COR-L47 (cell line): ENCODE data around the gene SH2D4B.

Source experiments
- DNase-seq: peaks from one replicate; lab custom pipeline; 2025; lab: John Stamatoyannopoulos, UW

SH2D4B gene

DNA sequence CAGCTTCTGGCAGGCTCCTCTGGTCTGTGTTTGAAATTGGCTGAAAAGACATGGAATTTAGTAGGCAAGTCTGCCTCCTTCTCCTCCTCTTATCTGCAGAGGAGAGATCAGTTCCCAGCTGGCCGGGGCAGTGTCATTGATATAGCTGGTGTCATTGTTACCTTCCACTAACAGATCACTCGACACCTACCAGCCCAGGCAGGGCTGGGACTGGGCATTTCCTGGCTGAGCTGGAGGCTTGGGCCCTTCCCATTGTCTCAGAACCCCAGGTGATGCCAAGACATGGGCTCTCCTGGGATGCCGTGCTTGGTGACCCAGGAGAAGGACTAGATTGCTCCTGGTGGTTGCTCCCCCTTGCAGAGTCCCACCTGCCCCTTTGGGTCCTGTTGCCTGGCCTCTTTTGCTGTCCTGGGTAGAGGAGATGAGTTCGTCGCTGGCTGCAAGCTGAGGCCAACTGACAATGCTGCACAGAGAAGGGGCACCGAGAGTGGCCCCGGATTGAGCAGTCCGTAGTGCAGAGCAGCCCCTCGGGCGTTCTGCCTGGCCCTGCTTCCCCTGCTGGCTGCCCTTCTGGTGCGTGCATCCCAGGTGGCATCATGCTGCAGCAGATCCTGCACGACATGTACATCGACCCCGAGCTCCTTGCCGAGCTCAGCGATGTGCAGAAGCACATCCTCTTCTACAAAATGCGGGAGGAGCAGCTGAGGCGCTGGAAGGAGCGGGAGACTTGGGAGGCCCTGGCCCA, at the start of gene SH2D4B:
TSS of gene SH2D4B (plus strand) at position 167 of the 745 bp plus-strand sequence. CDS start at position 597, 430 bp downstream.
- no peak for DNase-seq

DNA sequence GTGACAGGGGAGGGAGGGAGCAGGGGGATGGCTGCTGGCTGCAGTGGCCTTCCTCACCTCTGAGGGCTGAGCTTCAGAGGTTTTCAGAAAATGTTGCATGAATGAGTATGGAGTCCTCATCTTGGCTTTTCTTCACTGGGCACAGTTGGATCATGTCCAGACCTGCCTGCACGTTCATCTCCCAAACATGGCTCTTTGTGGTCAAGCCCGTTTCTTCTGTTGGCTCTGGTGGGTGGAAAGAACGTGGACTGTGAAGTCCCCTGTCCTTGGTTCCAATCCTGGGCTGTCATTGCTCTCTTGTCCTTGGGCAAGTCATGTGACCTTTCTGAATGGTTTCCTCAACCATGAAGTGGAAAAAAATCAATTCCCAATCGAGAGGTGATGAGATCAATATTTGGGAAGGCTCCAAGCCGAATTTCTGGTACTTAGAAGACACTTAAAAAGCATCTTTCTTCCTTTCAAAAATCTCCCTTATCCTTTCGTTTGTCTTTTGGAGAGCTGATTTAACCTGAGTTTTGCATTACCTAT, 49.1 kb upstream of the SH2D4B start:
- DNase-seq: no peak

DNA sequence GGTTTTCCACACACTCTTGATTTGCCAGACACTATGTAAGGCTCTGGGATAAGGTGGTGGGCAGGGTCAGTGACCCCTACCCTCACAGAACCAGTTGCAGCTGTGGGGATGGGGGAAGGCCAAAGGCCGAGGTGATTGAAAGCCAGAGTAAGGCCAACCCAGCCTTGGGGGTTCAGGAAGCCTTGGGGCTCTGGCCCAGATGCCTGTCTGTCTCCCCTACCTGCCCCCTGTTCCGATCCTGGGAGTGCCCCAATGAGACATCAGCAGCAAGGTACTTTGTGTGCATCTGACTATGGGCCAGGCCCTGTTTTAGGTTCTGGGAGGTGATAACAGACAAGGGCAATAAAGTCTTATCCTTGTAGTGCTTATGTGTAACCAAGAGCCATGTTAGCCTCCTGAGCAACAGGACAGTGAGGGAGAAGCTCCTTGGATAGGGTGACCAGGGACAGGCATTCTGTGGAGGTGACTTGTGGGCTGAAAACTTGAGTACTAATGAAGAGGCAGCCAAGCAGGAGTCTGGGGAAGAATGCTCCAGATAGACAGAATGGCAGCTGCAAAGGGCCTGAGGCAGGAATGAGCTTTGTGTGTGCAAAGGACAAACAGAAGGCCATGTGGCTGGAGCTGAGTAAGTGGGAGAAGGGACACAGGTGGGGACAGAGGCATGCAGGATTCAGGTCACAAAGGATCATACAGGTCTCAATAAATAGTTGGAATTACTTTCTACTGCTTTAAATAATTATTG, 48.2 kb upstream of the SH2D4B start:
- DNase-seq: no peak

DNA sequence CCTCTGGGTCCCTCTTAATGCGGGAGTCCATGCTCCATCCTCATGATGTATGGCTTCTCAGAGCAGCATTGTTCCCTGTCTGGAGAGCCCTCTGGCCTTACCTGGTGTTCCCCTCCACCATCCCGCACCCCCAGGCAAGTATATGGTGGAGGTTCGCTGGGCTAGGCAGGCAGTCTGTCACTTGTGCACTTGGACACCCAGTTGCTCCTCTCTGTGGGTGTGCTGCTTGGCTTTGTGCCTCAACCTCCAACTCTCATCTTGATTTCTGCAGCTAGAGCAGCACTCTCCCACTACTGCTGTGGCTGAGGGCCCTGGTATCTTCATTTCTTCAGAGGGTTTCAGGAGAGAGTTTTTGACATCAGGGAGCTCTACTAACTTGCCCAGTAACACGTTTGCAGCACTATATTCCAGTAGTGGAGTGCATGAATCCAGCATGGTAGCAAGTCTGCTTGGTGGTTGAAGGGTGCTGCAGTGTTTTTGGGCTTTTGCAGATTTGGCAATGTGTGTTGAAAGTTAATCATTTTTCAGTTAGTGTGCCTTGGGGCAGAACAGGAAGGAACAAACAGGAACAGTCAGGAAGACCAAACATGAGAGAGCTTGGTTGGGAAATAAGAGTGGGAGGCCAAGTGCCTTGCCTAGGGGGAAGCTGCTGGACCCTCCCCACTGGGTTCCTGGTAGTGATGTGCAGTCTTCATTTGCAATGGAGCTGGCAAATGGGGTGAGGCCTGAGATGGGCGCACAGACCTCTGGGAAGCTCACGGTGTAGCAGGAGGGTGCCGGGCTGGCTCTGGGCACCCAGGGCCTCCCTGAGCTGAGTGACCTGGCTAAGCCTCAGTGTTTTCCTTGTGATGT, 46.2 kb upstream of the SH2D4B start:
- no peak for DNase-seq

DNA sequence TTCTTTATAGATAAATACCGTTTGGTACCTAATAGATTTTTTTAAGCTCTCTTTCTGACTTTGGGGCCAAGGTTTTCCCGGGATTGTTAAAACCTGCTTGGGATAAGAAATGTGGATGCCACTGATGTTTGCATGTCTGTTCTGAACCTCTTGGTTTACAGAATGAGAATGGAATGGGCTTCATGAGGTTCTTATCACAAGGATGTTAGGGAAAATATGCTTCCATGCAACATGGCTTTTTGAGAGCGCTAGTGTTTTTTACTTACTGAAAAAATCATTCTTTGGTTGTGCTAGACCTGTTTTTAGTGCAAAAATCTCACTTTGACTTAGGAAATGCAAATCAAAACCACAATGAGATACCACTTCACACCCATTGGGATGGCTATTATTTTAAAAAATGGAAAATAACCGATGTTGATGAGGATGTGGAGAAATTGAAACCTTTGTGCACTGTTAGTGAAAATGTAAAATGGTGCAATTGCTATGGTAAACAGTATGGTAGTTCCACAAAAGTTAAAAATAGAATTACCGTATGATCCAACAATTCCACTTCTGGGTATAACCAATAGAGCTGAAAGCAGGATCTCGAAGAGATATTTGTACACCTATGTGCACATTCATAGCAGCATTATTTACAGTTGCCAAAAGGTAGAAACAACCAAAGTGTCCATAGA, 44.7 kb upstream of the SH2D4B start:
- DNase-seq: no peak

DNA sequence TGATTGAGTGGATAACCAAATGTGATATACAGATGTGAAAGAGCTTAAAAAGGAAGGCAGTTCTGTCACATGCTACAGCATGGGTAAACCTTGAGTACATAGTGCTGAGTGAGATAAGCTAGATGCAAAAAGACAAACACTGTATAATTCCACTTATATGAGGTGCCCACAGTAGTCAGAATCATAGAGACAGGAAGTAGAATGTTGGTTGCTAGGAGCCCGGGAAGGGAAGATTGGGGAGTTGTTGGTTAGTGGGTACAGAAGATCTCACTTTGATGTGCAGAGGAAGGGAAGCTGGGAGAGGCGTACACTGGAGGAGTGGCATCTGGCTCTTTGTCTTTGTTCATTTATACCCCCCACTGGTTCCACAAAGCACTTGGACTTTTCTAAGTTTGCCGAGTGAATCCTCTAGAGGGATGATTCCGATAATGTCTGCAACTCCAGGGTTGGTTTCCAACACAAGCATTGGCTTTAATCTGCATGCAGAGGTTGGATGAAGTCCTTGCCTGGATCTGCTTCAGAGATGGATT, 44.1 kb upstream of the SH2D4B start:
- no peak for DNase-seq

DNA sequence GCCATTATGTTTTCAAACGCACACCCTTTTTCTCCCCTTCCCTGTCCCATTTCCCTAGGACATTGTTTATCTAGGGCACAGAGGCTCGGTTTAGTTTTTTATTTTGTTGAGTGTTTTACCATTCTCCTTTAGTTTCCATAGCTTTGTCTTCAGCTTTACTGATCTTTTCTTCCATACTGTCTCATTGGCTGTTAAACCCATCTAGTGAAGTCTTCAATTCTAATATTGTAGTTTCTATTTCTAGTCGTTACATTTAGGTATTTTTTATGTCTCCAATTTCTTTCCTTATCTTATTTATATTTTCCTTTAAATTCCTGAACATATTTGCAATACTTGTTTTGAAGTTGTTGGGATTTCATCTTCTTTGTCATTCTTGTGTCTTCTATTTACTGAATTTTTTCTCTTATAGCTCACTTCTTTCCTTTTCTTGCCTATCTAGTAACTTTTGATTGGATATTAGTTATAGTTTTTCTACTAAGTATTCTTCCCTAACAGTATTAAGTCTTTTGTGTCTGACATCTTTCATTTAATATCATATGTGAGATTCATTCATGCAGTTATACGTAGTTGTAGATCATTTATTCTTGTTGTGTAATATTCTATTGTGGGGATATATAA, 41.0 kb upstream of the SH2D4B start:
- no peak for DNase-seq

DNA sequence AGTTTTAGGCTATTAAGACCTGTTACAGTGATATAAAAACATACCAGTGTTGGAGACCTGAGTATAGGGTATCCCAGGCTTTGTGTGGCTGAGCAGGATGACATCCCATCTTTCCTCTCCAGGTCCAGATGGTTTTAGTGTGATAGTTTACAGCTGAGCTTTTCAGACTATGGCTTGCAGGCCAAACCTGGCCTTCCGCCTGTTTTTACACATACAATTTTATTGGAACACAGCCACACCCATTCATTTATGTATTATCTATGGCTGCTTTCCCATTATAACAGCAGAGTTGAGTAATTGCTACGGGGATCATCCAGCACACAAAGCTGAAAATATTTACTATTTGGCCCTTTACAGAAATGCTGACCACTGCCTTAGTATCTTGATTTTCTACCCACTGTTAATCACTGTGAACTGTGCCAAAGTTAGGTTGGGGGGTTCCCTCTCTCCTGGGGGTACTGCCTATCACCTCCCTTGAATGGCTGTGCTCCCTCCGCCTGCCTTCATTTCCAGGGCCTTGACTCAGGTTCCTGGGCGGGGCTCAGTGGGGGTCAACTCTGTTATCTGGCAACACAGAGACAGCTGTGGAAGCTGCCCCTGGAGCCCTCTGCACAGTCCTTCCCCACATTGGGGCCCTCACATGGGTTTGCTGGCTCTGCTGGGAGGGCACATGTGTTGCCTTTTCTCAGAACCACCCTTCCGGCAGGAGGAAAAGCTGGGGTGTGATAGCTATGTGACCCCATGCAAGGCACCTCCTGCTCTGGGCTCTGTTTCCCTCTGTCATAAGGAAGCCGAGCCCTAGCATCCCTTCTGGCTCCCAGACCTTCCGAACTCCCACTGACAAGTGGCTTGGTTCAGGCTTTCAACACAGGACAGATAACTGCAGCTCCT, 40.3 kb upstream of the SH2D4B start:
- DNase-seq: no peak

DNA sequence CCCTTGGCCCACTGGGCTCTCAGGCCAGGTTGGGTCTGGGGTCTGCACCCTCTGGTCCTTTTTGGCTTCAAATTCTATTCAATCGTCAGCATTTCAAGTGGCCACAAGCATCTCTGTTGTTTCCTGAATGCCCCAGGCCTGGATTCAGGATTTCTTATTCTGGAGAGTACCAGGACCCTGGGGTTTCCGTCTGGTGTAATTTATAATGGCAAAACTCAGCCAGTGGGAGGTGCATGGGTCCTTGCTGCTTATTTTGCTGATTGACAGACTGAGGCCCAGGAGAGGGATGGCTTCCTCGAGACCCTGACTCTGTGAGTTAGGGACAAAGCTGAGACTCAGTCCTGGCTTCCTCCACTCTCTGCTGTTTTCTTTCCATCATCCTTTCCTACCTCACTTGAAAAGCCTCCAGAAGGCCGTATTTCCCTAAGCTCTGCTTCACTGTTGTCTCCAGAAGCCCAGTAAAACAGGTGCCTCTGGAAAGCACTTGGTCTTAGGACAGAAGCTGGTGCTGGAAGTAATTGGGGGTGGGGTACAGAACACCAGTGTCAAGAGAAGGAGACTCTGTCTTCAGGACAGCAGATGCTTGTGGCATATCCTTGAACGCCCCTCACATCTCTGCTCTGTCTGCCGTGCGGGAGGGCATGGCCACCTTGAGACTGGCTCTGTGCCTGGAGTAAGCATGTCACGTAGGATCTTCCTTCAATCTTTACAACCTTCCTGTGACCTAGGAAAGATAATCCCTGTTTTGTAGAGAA, 39.4 kb upstream of the SH2D4B start:
- no peak for DNase-seq

DNA sequence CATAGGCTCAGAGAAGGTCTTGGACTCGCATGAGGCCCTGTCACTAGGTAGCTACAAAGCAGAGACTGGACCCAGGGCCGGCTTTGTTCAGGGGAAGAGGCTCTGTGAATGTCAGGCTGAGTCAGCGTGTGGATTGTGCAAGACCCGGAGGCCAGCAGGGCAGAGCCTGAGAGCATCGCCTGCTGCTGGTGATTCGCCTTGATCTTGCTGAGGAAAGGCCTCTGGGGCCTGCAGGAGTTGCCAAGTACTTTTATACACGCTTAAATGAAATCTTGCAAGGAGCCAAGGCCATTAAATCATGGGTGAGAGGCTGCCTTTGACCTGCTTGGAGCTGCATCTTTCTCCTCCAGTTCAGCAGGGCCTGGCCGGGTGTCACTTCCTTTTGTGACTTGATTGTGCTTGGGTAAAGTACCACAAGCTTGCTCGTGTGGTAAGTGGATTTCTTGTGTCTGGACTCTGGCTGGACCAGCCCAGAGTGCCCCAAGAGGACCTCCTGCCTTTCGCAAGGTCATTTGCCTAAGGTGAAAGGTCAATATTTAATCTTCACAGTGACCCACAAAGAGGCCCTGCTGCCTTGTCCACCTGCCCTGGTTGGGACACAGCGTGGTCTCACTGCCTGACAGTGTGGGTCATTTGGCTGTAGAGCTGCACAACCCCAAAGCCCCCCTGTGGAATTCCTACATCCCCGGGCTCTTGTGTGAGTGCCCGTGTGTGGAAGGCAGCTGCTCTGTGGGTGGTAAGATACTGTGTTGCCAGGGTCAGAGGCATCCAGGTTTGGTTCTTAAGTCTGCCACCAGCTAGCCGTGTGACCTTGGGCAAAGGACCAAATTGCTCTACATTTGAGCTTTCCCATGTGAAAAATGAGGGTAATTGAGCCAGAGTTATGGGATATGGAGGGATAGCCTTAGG, 38.6 kb upstream of the SH2D4B start:
- DNase-seq: no peak

DNA sequence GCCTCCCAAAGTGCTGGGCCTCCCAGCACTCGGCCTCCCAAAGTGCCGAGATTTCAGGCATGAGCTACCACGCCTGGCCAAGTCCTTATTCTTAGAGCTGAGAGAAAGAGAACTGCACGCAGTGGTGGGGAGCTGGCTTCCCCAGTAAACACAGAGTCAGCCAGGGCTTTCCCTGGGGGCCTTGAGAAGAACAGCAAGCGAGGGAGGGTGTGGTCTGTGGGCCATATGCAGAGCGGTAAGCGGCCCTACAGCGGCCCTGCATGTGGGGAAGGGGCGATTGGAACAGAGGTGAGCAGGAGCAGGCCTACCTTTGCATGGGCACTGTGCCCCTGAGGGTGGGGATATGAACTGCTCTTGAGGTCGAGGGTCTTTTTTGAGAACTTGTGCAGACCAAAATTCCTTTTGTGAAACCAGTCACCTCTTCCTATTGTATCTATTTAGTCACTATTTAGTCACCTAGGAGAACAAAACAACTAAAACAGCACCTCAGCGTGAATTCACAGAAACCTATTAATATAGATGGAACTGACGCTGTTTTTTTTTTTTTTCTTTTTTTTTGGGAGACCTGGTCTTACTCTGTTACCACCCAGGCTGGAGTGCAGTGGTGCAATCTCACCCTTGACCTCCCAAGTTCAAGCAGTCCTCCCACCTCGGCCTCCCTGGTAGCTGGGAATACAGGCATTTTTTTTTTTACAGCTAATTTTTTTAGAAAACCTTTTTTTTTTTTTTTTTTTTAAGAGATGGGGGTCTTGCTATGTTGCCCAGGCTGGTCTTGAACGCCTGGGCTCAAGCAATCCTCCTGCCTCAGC, 36.9 kb upstream of the SH2D4B start:
- DNase-seq: no peak

DNA sequence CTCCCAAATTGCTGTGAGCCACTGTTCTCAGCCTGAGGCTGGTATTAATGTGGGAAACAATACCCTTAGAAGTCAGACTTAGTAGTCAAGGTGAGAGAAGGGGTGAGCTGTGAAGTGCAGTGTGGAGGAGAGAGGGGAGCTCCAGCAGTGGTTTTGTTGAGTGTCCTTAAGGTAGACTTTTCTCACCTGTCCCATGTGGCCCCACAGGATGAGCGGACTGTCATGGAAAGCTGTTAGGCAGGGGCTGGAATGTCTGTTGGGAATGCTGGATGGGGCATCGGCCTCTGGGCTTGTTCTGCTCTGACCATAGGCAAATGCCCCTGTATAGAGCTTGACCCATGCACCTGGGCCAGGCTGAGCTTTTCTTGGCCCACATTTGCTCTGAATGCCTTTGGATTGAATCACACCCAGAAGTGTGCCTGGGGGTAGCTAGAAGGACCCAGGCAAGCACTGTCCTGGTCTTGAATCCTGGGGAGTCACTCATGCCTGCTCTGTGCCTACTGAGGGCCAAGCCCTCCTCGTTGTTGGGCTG, 36.3 kb upstream of the SH2D4B start:
- no peak for DNase-seq

DNA sequence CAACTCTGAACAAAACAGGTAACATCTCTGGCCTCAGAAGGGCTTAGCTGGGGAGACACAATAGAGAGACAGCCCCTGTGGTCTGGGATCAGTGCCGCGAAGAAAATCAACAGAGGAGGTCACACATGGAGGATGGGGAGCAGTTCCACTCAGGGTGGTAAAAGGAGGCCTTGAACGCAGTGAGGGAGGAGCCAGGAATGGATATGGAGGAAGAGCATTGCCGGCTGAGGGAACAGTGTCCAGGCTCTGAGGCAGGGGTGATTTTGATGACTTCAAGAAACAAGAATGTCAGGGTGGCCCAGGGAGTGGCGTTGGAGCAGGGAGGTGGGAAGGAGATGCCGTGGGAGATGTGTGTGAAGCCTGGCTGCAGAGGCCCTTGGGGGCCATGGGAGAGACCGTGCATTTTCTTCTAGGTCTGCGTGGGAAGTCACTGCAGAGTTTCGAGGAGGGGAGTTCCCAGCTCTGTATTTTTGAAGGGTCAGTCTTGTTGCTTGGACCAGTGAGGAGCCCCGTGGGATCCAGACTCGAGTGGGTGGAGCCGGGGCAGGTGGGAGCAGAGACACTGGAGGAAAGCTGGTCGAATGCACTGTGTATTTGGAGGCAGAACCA, 35.7 kb upstream of the SH2D4B start:
- DNase-seq: no peak

DNA sequence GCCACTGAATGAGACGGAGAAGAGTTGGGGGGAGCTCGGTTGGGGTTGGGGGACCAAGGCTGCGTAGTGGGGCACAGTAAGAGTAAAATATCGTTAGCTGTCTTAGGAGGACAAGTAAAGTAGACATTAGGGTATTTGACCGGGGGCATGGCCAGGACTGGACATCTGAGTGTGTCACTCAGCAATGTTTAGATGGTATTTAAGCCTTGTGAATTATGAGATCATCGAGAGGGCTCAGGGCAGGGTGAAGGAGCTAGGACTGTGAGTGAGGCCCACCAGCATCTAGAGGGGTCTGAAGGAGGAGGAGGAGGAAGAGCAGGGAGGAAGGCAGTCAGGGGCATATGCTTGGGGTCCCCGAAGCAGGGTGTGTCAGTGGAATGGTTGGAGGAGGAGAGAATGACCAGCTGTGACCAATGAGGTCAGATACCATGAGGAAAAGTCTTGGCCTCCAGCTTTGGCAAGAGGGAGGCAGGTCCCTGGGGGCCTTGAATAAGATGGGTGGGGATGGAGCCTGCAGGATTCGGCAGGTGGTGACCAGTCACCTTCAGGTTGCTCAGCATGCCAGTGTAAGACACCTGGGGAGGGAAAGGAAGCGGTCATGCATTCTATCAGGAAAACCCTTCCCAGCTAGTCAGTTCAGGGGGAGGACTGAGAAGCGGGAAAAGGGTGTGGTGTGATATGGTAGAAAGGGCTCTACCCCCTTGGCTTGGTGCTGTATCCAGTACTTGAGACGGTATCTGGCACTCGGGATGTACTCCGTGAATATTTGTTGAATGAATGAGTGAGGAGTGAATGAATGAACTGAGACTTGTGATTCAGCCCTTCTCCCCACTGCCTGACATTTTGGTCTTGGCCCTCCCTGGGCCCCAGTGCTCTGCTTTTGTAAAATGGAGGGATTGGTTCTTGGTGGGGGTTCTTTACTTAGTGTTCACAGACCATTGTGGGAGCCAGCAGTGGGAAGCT, 34.8 kb upstream of the SH2D4B start:
- no peak for DNase-seq

DNA sequence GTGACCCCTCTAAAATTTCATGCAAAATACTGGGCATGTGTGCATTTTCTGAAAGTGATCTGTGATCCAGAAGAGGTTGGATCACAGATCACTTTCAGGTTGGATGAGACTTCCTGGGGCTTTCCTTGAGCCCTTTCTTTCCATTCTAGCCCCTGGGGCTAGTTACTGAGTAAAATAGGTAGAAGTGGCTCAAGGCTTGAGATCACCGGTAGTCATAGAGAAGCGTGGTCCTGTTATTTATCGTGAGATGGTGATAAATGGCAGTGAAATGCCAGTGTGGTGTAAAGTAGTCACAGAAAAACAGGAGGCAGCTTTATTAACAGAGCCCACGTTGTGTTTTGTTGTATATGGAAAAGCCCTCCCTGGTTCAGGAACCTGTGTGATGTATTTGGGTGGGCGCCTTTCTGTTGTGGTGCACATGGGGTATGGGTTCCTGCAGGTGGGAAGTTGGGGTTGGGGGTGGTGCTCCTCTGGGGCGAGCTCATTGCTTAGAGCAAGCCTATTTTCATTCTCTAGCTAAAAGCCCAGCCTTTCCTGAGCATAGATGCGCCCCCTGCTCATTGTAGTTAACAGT, 34.0 kb upstream of the SH2D4B start:
- no peak for DNase-seq
